Mesendoderm (in vitro differentiated cells): ENCODE measurements around the gene C1GALT1. TPM values are rescaled to one million over a fixed set of nuclear protein-coding genes. Genes with fewer than 3 reads are reported as not detected.
"Not testable (repeated sequence)": the region's sequence is repeated elsewhere in the genome, so short reads cannot be mapped to it uniquely, and the experiment has no call there.

ENCODE experiments used
- DNase-seq: peaks from one replicate; pipeline ENCODE4 v3.0.0; 2013
- H2AK5ac ChIP-seq: 2 replicates; pipeline ENCODE4 v1.6.1; 2013; ENCODE audit warnings: low read length, inconsistent platforms
- H2BK120ac ChIP-seq: 2 replicates; pipeline ENCODE4 v1.6.1; 2013; ENCODE audit warnings: low read depth, mild to moderate bottlenecking, low read length, moderate library complexity, mixed read lengths
- H2BK15ac ChIP-seq: replicated peaks from 2 replicates; pipeline ENCODE4 v1.6.1; 2013; ENCODE audit warnings: low read depth, mild to moderate bottlenecking, moderate library complexity
- H2BK5ac ChIP-seq: 2 replicates; pipeline ENCODE4 v1.6.1; 2013; ENCODE audit warnings: low read length, inconsistent platforms
- H3K18ac ChIP-seq: 2 replicates; pipeline ENCODE4 v1.6.1; 2013; ENCODE audit warnings: mild to moderate bottlenecking, low read length, mixed read lengths
- H3K23ac ChIP-seq: one replicate; pipeline ENCODE4 v1.6.1; 2013; ENCODE audit warnings: low read length
- H3K27ac ChIP-seq: 2 replicates; pipeline ENCODE4 v1.5.1; 2013; ENCODE audit warnings: low read depth, mild to moderate bottlenecking, inconsistent platforms, low read length, moderate library complexity
- H3K27me3 ChIP-seq: 2 replicates; pipeline ENCODE4 v1.6.1; 2013; ENCODE audit warnings: low read length, control low read depth, mild to moderate bottlenecking, inconsistent platforms; ENCODE audit not compliant: insufficient read depth, poor library complexity
- H3K36me3 ChIP-seq: 2 replicates; pipeline ENCODE4 v1.6.1; 2013; ENCODE audit warnings: low read length, inconsistent platforms; ENCODE audit not compliant: control insufficient read depth, insufficient read depth
- H3K4ac ChIP-seq: one replicate; pipeline ENCODE4 v1.6.1; 2013; ENCODE audit warnings: low read depth, mild to moderate bottlenecking, low read length, moderate library complexity
- H3K4me1 ChIP-seq: 2 replicates; pipeline ENCODE4 v1.6.1; 2013; ENCODE audit warnings: low read depth, low read length, inconsistent platforms; ENCODE audit not compliant: control insufficient read depth
- H3K4me2 ChIP-seq: 2 replicates; pipeline ENCODE4 v1.6.1; 2013; ENCODE audit warnings: low read length
- H3K4me3 ChIP-seq: 2 replicates; pipeline ENCODE4 v1.5.1; 2013; ENCODE audit warnings: mild to moderate bottlenecking, low read length
- H3K56ac ChIP-seq: one replicate; pipeline ENCODE4 v1.6.1; 2013; ENCODE audit warnings: low read length
- H3K79me1 ChIP-seq: 2 replicates; pipeline ENCODE4 v1.6.1; 2013; ENCODE audit warnings: low read length, inconsistent platforms
- H3K79me2 ChIP-seq: 2 replicates; pipeline ENCODE4 v1.6.1; 2013; ENCODE audit warnings: mild to moderate bottlenecking, low read length; ENCODE audit not compliant: control insufficient read depth, insufficient read depth
- H3K9ac ChIP-seq: 2 replicates; pipeline ENCODE4 v1.6.1; 2013; ENCODE audit warnings: low read length, inconsistent platforms
- H4K5ac ChIP-seq: one replicate; pipeline ENCODE4 v1.6.1; 2013; ENCODE audit warnings: low read length
- H4K8ac ChIP-seq: one replicate; pipeline ENCODE4 v1.6.1; 2013; ENCODE audit warnings: low read depth, mild to moderate bottlenecking, control low read depth, low read length, moderate library complexity
- WGBS: extraction: QIAGEN DNeasy Blood & Tissue Kit; methylation state at CpG from one replicate; pipeline ENCODE4 v1.1.7; 2013; ENCODE audit warnings: low lambda C conversion rate, missing lambda C conversion rate; ENCODE audit not compliant: insufficient coverage; ENCODE audit errors: extremely low coverage; 5-methylcytosine and 5-hydroxymethylcytosine counted together
- polyA plus RNA-seq, 2 experiments: library from polyadenylated mRNA; stranded (reverse); fragments of 200-250 nt; gene quantifications; one replicate each; pipeline ENCODE4 v1.2.3, GENCODE V29; 2013

The C1GALT1 gene
- polyA plus RNA-seq (2013, experiment 1 of 2) = 40.9 TPM
- polyA plus RNA-seq (2013, experiment 2 of 2) = 42.6 TPM

- H2BK120ac ChIP-seq = peak within 1 kb of the TSS; percentile 29
- no peak within 1 kb of the TSS for H3K23ac ChIP-seq
- H4K5ac ChIP-seq = no peak within 1 kb of the TSS
- peak; percentile 99 for DNase-seq
- no peaks in the 10 kb centered on the region for H3K27me3 ChIP-seq
- peak within 1 kb of the TSS; percentile 83 for H3K4ac ChIP-seq
- peak within 1 kb of the TSS; percentile 90 for H3K56ac ChIP-seq
- H2BK15ac ChIP-seq = peak within 1 kb of the TSS; percentile 59
- peaks cover 7% of the 10 kb centered on the region for H3K4me1 ChIP-seq
- H3K4me2 ChIP-seq = peak within 1 kb of the TSS; percentile 63
- H2BK5ac ChIP-seq = peak within 1 kb of the TSS; percentile 55
- H3K9ac ChIP-seq = peak within 1 kb of the TSS; percentile 87
- H4K8ac ChIP-seq = peak within 1 kb of the TSS; percentile 93
- no peaks in the 10 kb centered on the region for H3K36me3 ChIP-seq
- no CpG with 5 or more reads among the region's 82 CpGs for WGBS
- H2AK5ac ChIP-seq = no peak within 1 kb of the TSS
- peaks cover 33% of the 10 kb centered on the region for H3K79me2 ChIP-seq
- peak within 1 kb of the TSS; percentile 98 for H3K18ac ChIP-seq
- H3K27ac ChIP-seq = peak within 1 kb of the TSS; percentile 96
- H3K4me3 ChIP-seq = peak within 1 kb of the TSS; percentile 83
- peaks cover 2% of the 10 kb centered on the region for H3K79me1 ChIP-seq
Observed at GRCh38 chr7:7182156-7183060, at the start of gene C1GALT1. C1GALT1 (plus strand) TSS chr7:7182544; CDS start chr7:7234320, 51,776 bp downstream.

DNA sequence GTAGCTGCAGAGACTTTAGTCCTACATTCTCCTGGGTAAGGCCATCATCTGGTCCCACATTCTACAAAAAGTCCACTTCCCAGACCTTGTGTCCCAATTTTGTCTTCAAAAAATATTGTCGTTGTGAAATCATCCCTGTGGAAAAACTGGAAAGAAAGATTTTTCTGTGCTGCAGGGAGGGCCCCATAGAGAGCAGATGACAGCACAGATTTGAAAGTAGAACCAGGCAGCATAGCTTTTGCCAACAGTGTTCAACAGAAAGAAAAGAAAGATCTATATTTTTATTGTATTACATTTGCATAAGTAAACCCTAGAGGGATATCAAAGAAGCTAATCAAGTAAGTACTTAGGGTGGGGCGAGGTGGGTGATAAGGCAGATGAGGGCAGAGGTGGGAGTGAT is 48.3 kb upstream of the C1GALT1 start:
- Histone ChIP-seq H3K27me3 (no peaks in the 10 kb centered on the region), H3K9ac (no peak overlapping the region), H3K27ac (no peak overlapping the region), H3K4me1 (peaks cover 5% of the 10 kb centered on the region), H3K23ac (no peak overlapping the region), H3K4me2 (no peak overlapping the region), H3K18ac (no peak overlapping the region), H2BK15ac (no peak overlapping the region), H2AK5ac (no peak overlapping the region), H4K5ac (no peak overlapping the region), H3K4me3 (no peak overlapping the region), H2BK120ac (no peak overlapping the region), H3K4ac (no peak overlapping the region), H3K79me2 (no peaks in the 10 kb centered on the region), H4K8ac (no peak overlapping the region), H3K56ac (no peak overlapping the region), H3K79me1 (no peaks in the 10 kb centered on the region), H2BK5ac (no peak overlapping the region), H3K36me3 (no peaks in the 10 kb centered on the region)
- no CpG with 5 or more reads among the region's 2 CpGs for WGBS
- no peak for DNase-seq

DNA sequence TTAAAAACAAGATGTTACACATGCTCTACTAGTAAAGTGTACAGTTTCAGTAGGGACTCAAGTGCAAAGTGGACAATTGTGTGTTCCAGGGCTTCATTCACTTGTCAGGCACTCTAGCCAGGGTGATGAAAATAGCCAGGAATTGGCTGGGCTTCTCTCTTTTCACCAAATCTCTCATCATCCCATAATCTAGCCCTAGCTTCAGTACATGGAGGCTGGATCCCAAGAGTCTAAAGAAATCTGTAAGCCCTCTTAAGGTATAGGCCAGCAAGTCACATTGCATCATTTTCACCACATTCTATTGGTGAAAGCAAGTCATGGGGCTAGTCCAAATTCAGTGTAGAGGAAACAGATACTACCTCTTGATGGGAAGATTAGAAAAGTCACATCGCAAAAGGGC is 47.3 kb upstream of the C1GALT1 start:
- no peak overlapping the region for H2BK5ac ChIP-seq
- H3K18ac ChIP-seq = no peak overlapping the region
- no peaks in the 10 kb centered on the region for H3K27me3 ChIP-seq
- H4K5ac ChIP-seq = no peak overlapping the region
- no peak overlapping the region for H3K27ac ChIP-seq
- no peak overlapping the region for H4K8ac ChIP-seq
- H3K79me2 ChIP-seq = no peaks in the 10 kb centered on the region
- no peak for DNase-seq
- no peak overlapping the region for H3K9ac ChIP-seq
- H2BK120ac ChIP-seq = no peak overlapping the region
- H3K36me3 ChIP-seq = no peaks in the 10 kb centered on the region
- WGBS = no CpG with 5 or more reads among the region's 1 CpG
- no peak overlapping the region for H3K23ac ChIP-seq
- H3K4me1 ChIP-seq = peaks cover 5% of the 10 kb centered on the region
- no peak overlapping the region for H3K56ac ChIP-seq
- no peak overlapping the region for H2AK5ac ChIP-seq
- H2BK15ac ChIP-seq = no peak overlapping the region
- no peak overlapping the region for H3K4ac ChIP-seq
- H3K79me1 ChIP-seq = no peaks in the 10 kb centered on the region
- H3K4me2 ChIP-seq = no peak overlapping the region
- no peak overlapping the region for H3K4me3 ChIP-seq

GRCh38 chr7:7135924-7136323 is 46.4 kb upstream of the C1GALT1 start:
- not testable (repeated sequence) for H2AK5ac ChIP-seq, H2BK120ac ChIP-seq, H3K27ac ChIP-seq, H4K8ac ChIP-seq, H3K23ac ChIP-seq, H3K4me3 ChIP-seq, H3K4ac ChIP-seq, H3K27me3 ChIP-seq, H3K18ac ChIP-seq, H3K79me1 ChIP-seq, H2BK5ac ChIP-seq, H3K4me1 ChIP-seq, H4K5ac ChIP-seq, H3K79me2 ChIP-seq, H3K36me3 ChIP-seq, H3K4me2 ChIP-seq, H2BK15ac ChIP-seq, H3K9ac ChIP-seq, H3K56ac ChIP-seq
- peak; percentile 28 for DNase-seq
- WGBS = no CpG with 5 or more reads among the region's 1 CpG

DNA sequence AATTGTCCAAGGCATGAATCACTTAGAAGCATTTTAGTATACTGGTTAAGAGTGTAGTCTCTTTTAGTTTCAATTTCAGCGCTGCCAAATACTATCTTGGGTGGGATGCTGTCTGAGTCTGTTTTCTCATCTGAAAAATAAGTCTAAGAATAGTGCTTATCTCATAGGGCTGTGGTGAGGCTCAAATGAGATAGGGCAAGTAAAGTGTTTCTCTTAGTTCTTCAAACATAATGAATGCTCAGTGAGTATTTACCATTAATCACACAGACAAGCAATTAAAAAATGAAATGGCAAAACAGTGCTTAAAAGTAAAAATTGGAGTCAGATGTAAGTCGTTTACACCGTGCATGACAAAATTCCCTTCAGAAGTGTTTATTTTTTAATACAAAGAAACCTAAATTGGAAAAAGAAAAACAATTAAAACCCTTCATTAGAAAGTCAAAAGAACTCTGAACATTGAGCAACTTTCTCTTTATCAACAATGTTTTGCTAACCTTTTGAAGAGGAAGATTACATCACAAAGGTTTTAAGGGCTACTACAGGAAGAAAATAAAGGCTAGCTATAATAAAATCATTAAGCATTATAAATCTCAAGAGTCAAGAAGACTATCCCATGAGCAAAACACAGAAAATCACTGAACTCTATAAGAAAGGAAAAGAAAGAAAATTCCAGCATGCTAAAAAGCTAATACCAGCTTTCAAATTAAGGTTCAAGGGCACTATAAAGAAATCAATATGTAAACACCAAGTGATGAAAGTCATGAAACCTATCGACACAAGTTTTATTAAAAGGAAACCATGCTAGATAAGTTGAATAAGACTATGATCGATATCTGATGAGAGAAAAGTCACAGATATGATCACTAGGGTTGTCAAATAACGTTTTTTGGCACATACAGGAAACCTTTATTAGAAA is 45.6 kb upstream of the C1GALT1 start:
- no peak overlapping the region for H3K56ac ChIP-seq
- no peak overlapping the region for H3K23ac ChIP-seq
- H3K4me3 ChIP-seq = no peak overlapping the region
- no peak overlapping the region for H2AK5ac ChIP-seq
- no CpG with 5 or more reads among the region's 6 CpGs for WGBS
- H2BK15ac ChIP-seq = no peak overlapping the region
- no peak overlapping the region for H3K27ac ChIP-seq
- H4K8ac ChIP-seq = no peak overlapping the region
- H3K4ac ChIP-seq = no peak overlapping the region
- no peak overlapping the region for H2BK120ac ChIP-seq
- no peak overlapping the region for H2BK5ac ChIP-seq
- H3K79me2 ChIP-seq = no peaks in the 10 kb centered on the region
- no peak overlapping the region for H3K4me2 ChIP-seq
- H3K79me1 ChIP-seq = no peaks in the 10 kb centered on the region
- no peak for DNase-seq
- no peaks in the 10 kb centered on the region for H3K27me3 ChIP-seq
- no peak overlapping the region for H3K9ac ChIP-seq
- H4K5ac ChIP-seq = no peak overlapping the region
- no peak overlapping the region for H3K18ac ChIP-seq
- H3K4me1 ChIP-seq = no peaks in the 10 kb centered on the region
- no peaks in the 10 kb centered on the region for H3K36me3 ChIP-seq
